DND-41 (cell line): Measurements from ENCODE around the gene DDX28.

ENCODE experiments used
- ATAC-seq: fragments of 200-7000 bp; cut with Tn5 transposase; 3 replicates; pipeline ENCODE4 v1.9.1; 2021; ENCODE audit warnings: low read depth; ENCODE audit not compliant: insufficient read depth
- DNase-seq: peaks from one replicate; pipeline ENCODE4 v3.0.0-alpha.2; 2020
- H2AFZ ChIP-seq: 2 replicates; pipeline ENCODE4 v1.6.0; 2012; ENCODE audit warnings: low read depth, low read length
- H3K27ac ChIP-seq: 2 replicates; pipeline ENCODE4 v1.5.1; 2012; ENCODE audit warnings: low read length, inconsistent platforms
- H3K27me3 ChIP-seq: fragments of 200-600 bp; sonication (generic); 2 replicates; pipeline ENCODE4 v1.6.0; 2012; ENCODE audit warnings: low read length, mild to moderate bottlenecking, inconsistent platforms; ENCODE audit not compliant: insufficient read depth, poor library complexity
- H3K36me3 ChIP-seq: 2 replicates; pipeline ENCODE4 v1.5.1; 2012; ENCODE audit warnings: low read length, inconsistent platforms; ENCODE audit not compliant: insufficient read depth
- H3K4me1 ChIP-seq: 2 replicates; pipeline ENCODE4 v1.5.1; 2012; ENCODE audit warnings: mild to moderate bottlenecking, low read length; ENCODE audit not compliant: insufficient read depth
- H3K4me2 ChIP-seq: 2 replicates; pipeline ENCODE4 v1.6.0; 2012; ENCODE audit warnings: mild to moderate bottlenecking, moderate library complexity, low read length, inconsistent platforms; ENCODE audit not compliant: insufficient read depth
- H3K4me3 ChIP-seq, 2 experiments: fragments of 200-600 bp in 1 of 2; shearing (Covaris generic) in 1 of 2; 2 replicates each; pipeline ENCODE4 v1.5.1; 2012 to 2016; ENCODE audit warnings: inconsistent platforms in 2 of 2, low read length in 2 of 2, mild to moderate bottlenecking in 2 of 2, low read depth in 1 of 2, moderate library complexity in 1 of 2
- H3K79me2 ChIP-seq: 2 replicates; pipeline ENCODE4 v1.6.0; 2012; ENCODE audit warnings: low read length, inconsistent platforms; ENCODE audit not compliant: insufficient read depth
- H3K9ac ChIP-seq: 2 replicates; pipeline ENCODE4 v1.6.0; 2012; ENCODE audit warnings: low read depth, mild to moderate bottlenecking, inconsistent platforms, low read length, moderate library complexity
- H3K9me3 ChIP-seq: 2 replicates; pipeline ENCODE4 v1.5.1; 2012; ENCODE audit warnings: low read length, moderate library complexity, mild to moderate bottlenecking, inconsistent platforms; ENCODE audit not compliant: insufficient read depth, severe bottlenecking
- H4K20me1 ChIP-seq: 2 replicates; pipeline ENCODE4 v1.6.0; 2012; ENCODE audit warnings: low read length; ENCODE audit not compliant: insufficient read depth
- EZH2 ChIP-seq: IDR thresholded peaks from 3 replicates; pipeline ENCODE4 v1.6.1; 2012; ENCODE audit warnings: borderline replicate concordance, low read depth, mild to moderate bottlenecking, moderate library complexity, low read length, inconsistent platforms; ENCODE audit not compliant: severe bottlenecking
- TF ChIP-seq, protein P1 (sequence below): IDR thresholded peaks from 2 replicates; pipeline ENCODE4 v1.5.1; 2012; ENCODE audit warnings: borderline replicate concordance, low read length, moderate library complexity, mild to moderate bottlenecking; ENCODE audit not compliant: poor library complexity, severe bottlenecking; ENCODE audit errors: extremely low read depth

The DDX28 gene

DNA sequence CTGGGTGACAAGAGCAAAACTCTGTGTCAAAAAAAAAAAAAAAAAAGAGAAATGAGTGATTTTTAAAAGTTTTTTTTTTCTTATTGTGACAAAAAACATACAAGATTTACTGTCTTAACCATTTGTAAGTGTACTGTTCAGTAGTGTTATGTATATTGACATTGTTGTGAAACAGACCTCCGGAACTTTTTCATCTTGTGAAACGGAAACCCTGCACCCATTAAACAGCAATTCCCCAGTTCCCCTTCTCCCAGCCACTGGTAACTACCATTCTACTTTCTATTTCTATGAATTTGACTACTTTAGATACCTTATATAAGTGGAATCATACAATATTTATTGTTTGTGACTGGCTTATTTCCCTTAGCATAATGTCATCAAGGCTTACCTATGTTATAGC lies 18.8 kb upstream of the DDX28 start:
- peaks cover 14% of the 10 kb centered on the region; the same call in 1 of the 2 replicates for H3K36me3 ChIP-seq

DNA sequence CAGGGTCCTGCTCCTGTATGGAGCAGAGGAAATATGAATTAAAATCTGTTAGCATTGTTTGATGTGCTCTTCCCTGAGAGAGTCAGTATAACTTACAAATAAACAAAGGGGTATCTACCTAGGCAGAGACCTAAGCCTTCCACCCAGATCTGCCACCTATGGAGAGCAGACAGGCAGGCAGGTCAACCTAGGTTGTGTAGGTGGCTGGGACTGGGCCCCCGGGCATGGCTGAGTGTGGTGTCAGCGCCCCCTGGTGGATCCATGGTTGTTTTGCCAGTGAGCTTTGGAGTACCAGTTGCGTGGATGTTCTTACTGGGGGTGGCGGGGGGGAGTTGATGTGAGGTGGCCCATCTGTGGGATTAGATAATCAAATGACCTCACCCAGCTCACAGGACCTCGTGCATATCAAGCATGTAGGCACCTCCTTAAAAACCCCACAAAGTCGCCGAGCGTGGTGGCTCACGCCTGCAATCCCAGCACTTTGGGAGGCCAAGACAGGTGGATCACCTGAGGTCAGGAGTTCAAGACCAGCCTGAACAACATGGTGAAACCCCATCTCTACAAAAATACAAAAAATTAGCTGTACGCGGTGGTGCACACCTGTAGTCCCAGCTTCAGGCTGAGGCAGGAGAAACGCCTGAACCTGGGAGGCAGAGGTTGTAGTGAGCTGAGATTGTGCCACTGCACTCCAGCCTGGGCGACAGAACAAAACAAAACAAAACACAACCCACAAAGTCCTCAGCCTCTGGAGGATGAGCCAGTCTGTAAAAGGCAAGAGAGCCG lies 17.7 kb upstream of the DDX28 start:
- Histone ChIP-seq H3K9ac (no peak overlapping the region), H4K20me1 (no peaks in the 10 kb centered on the region), H3K27me3 (no peaks in the 10 kb centered on the region), H3K36me3 (peaks cover 14% of the 10 kb centered on the region; the same call in 1 of the 2 replicates), H3K4me3 (no peak overlapping the region), H3K4me1 (no peaks in the 10 kb centered on the region), H3K27ac (no peak overlapping the region), H3K79me2 (no peaks in the 10 kb centered on the region), H2AFZ (no peak overlapping the region), H3K4me2 (no peak overlapping the region), H3K9me3 (no peaks in the 10 kb centered on the region)
- DNase-seq (peak; percentile 82), ATAC-seq (peak; percentile 99)
- no peak for TF ChIP-seq EZH2
- TF ChIP-seq, protein P1, sequence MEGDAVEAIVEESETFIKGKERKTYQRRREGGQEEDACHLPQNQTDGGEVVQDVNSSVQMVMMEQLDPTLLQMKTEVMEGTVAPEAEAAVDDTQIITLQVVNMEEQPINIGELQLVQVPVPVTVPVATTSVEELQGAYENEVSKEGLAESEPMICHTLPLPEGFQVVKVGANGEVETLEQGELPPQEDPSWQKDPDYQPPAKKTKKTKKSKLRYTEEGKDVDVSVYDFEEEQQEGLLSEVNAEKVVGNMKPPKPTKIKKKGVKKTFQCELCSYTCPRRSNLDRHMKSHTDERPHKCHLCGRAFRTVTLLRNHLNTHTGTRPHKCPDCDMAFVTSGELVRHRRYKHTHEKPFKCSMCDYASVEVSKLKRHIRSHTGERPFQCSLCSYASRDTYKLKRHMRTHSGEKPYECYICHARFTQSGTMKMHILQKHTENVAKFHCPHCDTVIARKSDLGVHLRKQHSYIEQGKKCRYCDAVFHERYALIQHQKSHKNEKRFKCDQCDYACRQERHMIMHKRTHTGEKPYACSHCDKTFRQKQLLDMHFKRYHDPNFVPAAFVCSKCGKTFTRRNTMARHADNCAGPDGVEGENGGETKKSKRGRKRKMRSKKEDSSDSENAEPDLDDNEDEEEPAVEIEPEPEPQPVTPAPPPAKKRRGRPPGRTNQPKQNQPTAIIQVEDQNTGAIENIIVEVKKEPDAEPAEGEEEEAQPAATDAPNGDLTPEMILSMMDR = peak; percentile 96

More for the DNA sequence above, 18.8 kb upstream of the DDX28 start:
- TF ChIP-seq EZH2 = no peak
- TF ChIP-seq, protein P1 = no peak
- H4K20me1 ChIP-seq = no peaks in the 10 kb centered on the region
- ATAC-seq = no peak
- no peaks in the 10 kb centered on the region for H3K27me3 ChIP-seq
- no peak overlapping the region for H3K9ac ChIP-seq
- no peaks in the 10 kb centered on the region for H3K9me3 ChIP-seq
- H3K4me3 ChIP-seq = no peak overlapping the region
- H3K4me1 ChIP-seq = no peaks in the 10 kb centered on the region
- no peaks in the 10 kb centered on the region for H3K79me2 ChIP-seq
- H3K27ac ChIP-seq = no peak overlapping the region
- H3K4me2 ChIP-seq = no peak overlapping the region
- DNase-seq = no peak
- no peak overlapping the region for H2AFZ ChIP-seq

DNA sequence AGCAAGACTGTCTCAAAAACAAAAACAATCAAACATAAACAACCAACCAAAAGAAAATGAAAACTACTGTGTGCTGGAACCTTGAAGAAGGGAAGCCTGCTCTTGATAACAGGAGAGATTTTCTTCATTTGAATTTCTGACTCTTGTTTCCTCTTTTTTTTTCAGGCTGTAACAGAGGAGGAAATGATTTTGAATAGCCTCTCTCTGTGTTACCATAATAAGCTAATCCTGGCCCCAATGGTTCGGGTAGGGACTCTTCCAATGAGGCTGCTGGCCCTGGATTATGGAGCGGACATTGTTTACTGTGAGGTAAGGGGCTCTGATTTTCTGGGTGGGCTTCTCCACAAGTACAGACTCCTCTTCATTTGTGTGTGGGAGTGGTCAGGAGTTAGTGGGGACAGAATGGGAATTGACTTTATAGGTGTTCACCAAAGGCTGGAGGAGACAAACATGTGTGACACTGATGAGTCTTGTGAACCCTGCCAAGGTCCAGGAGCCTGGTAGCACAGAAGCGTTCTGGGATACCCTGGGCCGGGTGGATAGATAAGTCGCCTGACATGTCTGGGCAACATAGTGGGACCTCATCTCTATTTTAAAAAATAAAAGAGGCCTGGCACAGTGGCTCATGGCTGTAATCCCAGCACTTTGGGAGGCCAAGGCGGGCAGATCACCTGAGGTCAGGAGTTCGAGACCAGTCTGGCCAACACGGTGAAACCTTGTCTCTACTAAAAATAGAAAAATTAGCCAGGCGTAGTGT lies 15.0 kb upstream of the DDX28 start:
- H3K27ac ChIP-seq = no peak overlapping the region
- DNase-seq = no peak
- no peak overlapping the region for H3K4me2 ChIP-seq
- H3K9me3 ChIP-seq = no peaks in the 10 kb centered on the region
- no peak for TF ChIP-seq EZH2
- TF ChIP-seq, protein P1 = no peak
- no peak overlapping the region for H3K9ac ChIP-seq
- no peak overlapping the region for H2AFZ ChIP-seq
- H3K36me3 ChIP-seq = peaks cover 14% of the 10 kb centered on the region; the same call in 1 of the 2 replicates
- ATAC-seq = no peak
- H3K4me1 ChIP-seq = no peaks in the 10 kb centered on the region
- H3K27me3 ChIP-seq = no peaks in the 10 kb centered on the region
- H3K79me2 ChIP-seq = no peaks in the 10 kb centered on the region
- no peaks in the 10 kb centered on the region for H4K20me1 ChIP-seq
- no peak overlapping the region for H3K4me3 ChIP-seq
